Neuronal stem cell (in vitro differentiated cells): Measurements from ENCODE around the gene CMSS1.

Experiments used
- DNase-seq: peaks from one replicate; pipeline ENCODE4 v3.0.0-alpha.2; 2013; ENCODE audit warnings: low spot score
- H2AFZ ChIP-seq: one replicate; pipeline ENCODE4 v1.6.1; 2013; ENCODE audit warnings: mild to moderate bottlenecking, low read length, inconsistent platforms
- H2AK5ac ChIP-seq: 2 replicates; pipeline ENCODE4 v1.6.1; 2013; ENCODE audit warnings: low read depth, mild to moderate bottlenecking, inconsistent platforms, low read length, moderate library complexity, mixed read lengths
- H2BK120ac ChIP-seq: 2 replicates; pipeline ENCODE4 v1.6.1; 2013; ENCODE audit warnings: low read depth, mild to moderate bottlenecking, inconsistent platforms, low read length, moderate library complexity, mixed read lengths
- H2BK12ac ChIP-seq: one replicate; pipeline ENCODE4 v1.6.1; 2013; ENCODE audit warnings: low read length, inconsistent platforms
- H2BK15ac ChIP-seq: 2 replicates; pipeline ENCODE4 v1.6.1; 2013; ENCODE audit warnings: mild to moderate bottlenecking, low read length, inconsistent platforms, mixed read lengths
- H2BK5ac ChIP-seq: one replicate; pipeline ENCODE4 v1.6.1; 2013; ENCODE audit warnings: inconsistent platforms, mild to moderate bottlenecking, low read length, moderate library complexity
- H3K14ac ChIP-seq: one replicate; pipeline ENCODE4 v1.6.1; 2013; ENCODE audit warnings: low read length, inconsistent platforms
- H3K18ac ChIP-seq: 2 replicates; pipeline ENCODE4 v1.6.1; 2013; ENCODE audit warnings: low read length, inconsistent platforms
- H3K23ac ChIP-seq: 2 replicates; pipeline ENCODE4 v1.6.1; 2013; ENCODE audit warnings: low read depth, mild to moderate bottlenecking, mixed read lengths, low read length, inconsistent platforms; ENCODE audit not compliant: poor library complexity
- H3K27ac ChIP-seq: replicated peaks from 3 replicates; pipeline ENCODE4 v1.5.1; 2013; ENCODE audit warnings: low read length, inconsistent platforms
- H3K27me3 ChIP-seq, 3 experiments: 2 replicates each; pipeline ENCODE4 v1.6.1; 2013; ENCODE audit warnings: low read length in 3 of 3, mild to moderate bottlenecking in 2 of 3, inconsistent platforms in 1 of 3, low read depth in 1 of 3, mixed read lengths in 1 of 3, moderate library complexity in 1 of 3; ENCODE audit not compliant: control insufficient read depth in 3 of 3, insufficient read depth in 3 of 3
- H3K36me3 ChIP-seq, 2 donors: replicated peaks in 1 of 2; 2 replicates each; pipeline ENCODE4 v1.6.1; 2013; ENCODE audit warnings: low read length in 2 of 2; ENCODE audit not compliant: control insufficient read depth in 2 of 2, insufficient read depth in 2 of 2
- H3K4ac ChIP-seq: 2 replicates; pipeline ENCODE4 v1.6.1; 2013; ENCODE audit warnings: inconsistent platforms, mild to moderate bottlenecking, low read length, moderate library complexity
- H3K4me1 ChIP-seq, 2 donors: 1 replicate in 1 of 2; 2 replicates in 1 of 2; pipeline ENCODE4 v1.6.1; 2013; ENCODE audit warnings: low read length in 2 of 2, low read depth in 1 of 2; ENCODE audit not compliant: control insufficient read depth in 2 of 2, insufficient read depth in 1 of 2
- H3K4me2 ChIP-seq: one replicate; pipeline ENCODE4 v1.6.1; 2013; ENCODE audit warnings: mild to moderate bottlenecking, low read length, inconsistent platforms; ENCODE audit not compliant: insufficient read depth, poor library complexity, severe bottlenecking
- H3K4me3 ChIP-seq, 2 donors: 2 replicates each; pipeline ENCODE4 v1.5.1; 2013; ENCODE audit warnings: low read length in 2 of 2, mild to moderate bottlenecking in 2 of 2, inconsistent platforms in 1 of 2, moderate library complexity in 1 of 2
- H3K79me1 ChIP-seq: one replicate; pipeline ENCODE4 v1.6.1; 2013; ENCODE audit warnings: low read depth, mild to moderate bottlenecking, inconsistent platforms, low read length, moderate library complexity
- H3K9ac ChIP-seq: one replicate; pipeline ENCODE4 v1.6.1; 2013; ENCODE audit warnings: mild to moderate bottlenecking, low read depth, low read length, inconsistent platforms; ENCODE audit not compliant: poor library complexity
- H3K9me3 ChIP-seq, 2 donors: replicated peaks in 1 of 2; 2 replicates each; pipeline versions ENCODE3 to v1.6.1; 2013; ENCODE audit warnings: low read length in 2 of 2, mild to moderate bottlenecking in 2 of 2, inconsistent platforms in 1 of 2, low read depth in 1 of 2, mixed read lengths in 1 of 2, moderate library complexity in 1 of 2; ENCODE audit not compliant: control insufficient read depth in 2 of 2, insufficient read depth in 1 of 2
- H4K8ac ChIP-seq: one replicate; pipeline ENCODE4 v1.6.1; 2013; ENCODE audit warnings: low read depth, mild to moderate bottlenecking, inconsistent platforms, low read length, moderate library complexity
- H4K91ac ChIP-seq: one replicate; pipeline ENCODE4 v1.6.1; 2013; ENCODE audit warnings: low read length, low read depth, mild to moderate bottlenecking, inconsistent platforms; ENCODE audit not compliant: poor library complexity
- WGBS, 2 donors: extraction: QIAGEN DNeasy Blood & Tissue Kit; methylation state at CpG; one replicate each; pipeline ENCODE4 v1.1.7; 2013; ENCODE audit warnings: missing lambda C conversion rate in 2 of 2, mixed read lengths in 1 of 2; ENCODE audit not compliant: insufficient read length in 2 of 2, insufficient replicate concordance in 1 of 2; ENCODE audit errors: extremely low coverage in 2 of 2; 5-methylcytosine and 5-hydroxymethylcytosine counted together

Gene CMSS1

DNA sequence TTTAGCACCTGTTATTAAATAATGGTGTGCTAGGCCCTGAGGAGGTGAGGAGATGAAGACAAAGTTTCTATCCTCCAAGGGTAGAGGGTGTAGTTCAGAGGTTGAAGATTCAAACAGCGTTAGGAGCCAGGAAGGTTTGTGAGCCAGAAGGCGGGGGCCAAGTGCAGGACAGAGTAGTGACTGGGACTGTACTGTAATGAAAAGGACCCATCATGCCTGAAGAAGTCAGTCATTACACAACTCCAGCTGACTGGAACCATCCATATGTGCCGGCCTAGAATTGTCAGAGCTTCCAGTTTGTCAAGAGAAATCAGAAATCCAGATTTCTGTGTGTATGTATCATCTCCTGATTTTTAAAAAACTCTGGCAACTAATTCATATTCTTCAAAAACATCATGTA lies 241.8 kb downstream of the CMSS1 start:
- H2BK120ac ChIP-seq: no peak overlapping the region
- H3K36me3 ChIP-seq: no peaks in the 10 kb centered on the region
- no peak overlapping the region for H2AK5ac ChIP-seq
- no peak overlapping the region for H3K4me2 ChIP-seq
- no peak overlapping the region for H3K14ac ChIP-seq
- H3K4ac ChIP-seq: no peak overlapping the region
- no peak overlapping the region for H2BK12ac ChIP-seq
- no peak overlapping the region for H3K18ac ChIP-seq
- no peak overlapping the region for H4K91ac ChIP-seq
- no peak overlapping the region for H2AFZ ChIP-seq
- H2BK15ac ChIP-seq: no peak overlapping the region
- H3K9me3 ChIP-seq: peaks cover 0 to 5% of the 10 kb centered on the region in 2 donors
- no peak for DNase-seq
- no peaks in the 10 kb centered on the region for H3K27me3 ChIP-seq
- no peak overlapping the region for H3K4me3 ChIP-seq
- no peak overlapping the region for H4K8ac ChIP-seq
- WGBS, 2 donors: no CpG with 5 or more reads among the region's 3 CpGs
- no peak overlapping the region for H3K23ac ChIP-seq
- no peak overlapping the region for H3K9ac ChIP-seq
- H3K79me1 ChIP-seq: no peaks in the 10 kb centered on the region
- H3K4me1 ChIP-seq: peaks cover 0 to 1% of the 10 kb centered on the region in 2 donors
- no peak overlapping the region for H2BK5ac ChIP-seq
- H3K27ac ChIP-seq: no peak overlapping the region

DNA sequence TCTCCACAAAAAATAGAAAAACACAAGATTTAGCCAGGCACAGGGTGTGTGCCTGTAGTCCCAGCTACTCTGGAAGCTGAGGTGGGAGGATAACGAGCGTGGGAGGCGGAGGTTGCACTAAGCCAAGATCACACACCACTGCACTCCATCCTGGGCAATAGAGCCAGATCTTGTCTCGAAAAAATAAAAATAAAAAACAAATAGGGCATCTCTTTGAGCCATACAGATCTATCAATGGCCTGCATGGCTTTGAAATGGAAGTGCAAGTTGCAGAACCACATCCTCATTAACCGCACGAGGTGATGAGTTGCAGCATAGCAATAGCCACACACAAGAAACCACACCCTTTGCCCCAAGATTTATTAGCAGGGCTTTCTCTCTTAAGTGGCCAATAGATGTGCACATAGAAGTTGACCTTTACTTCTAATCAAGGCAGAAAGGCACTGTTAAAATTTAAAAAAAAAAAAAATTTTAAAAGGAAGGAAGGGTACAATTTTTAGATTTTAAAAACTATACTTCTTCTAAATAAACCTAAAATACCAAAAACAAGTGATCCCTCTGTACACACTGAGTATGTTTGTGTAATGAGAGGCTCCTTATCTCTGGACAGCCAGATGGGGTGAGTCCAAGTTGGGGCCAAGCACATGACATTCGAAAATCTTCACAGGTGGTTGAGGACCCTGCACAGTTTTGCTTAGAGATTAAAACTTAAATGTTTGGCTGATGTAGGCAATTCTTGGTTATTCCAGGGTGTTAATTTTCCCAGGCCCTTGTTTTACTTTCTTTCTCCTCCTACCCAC lies 243.2 kb downstream of the CMSS1 start:
- no peak overlapping the region for H4K8ac ChIP-seq
- no peak overlapping the region for H3K23ac ChIP-seq
- H2AK5ac ChIP-seq: no peak overlapping the region
- H2BK5ac ChIP-seq: no peak overlapping the region
- no peak overlapping the region for H3K14ac ChIP-seq
- no peak overlapping the region for H2BK15ac ChIP-seq
- H3K18ac ChIP-seq: no peak overlapping the region
- no peak overlapping the region for H2BK12ac ChIP-seq
- H4K91ac ChIP-seq: no peak overlapping the region
- H3K9ac ChIP-seq: no peak overlapping the region
- WGBS, 2 donors: no CpG with 5 or more reads among the region's 7 CpGs
- H3K4me3 ChIP-seq: no peak overlapping the region
- no peak overlapping the region for H3K4ac ChIP-seq
- no peak overlapping the region for H2BK120ac ChIP-seq
- no peak overlapping the region for H3K27ac ChIP-seq
- no peaks in the 10 kb centered on the region for H3K27me3 ChIP-seq
- H2AFZ ChIP-seq: no peak overlapping the region
- H3K9me3 ChIP-seq: peaks cover 0 to 3% of the 10 kb centered on the region in 2 donors
- DNase-seq: no peak
- H3K79me1 ChIP-seq: no peaks in the 10 kb centered on the region
- H3K36me3 ChIP-seq: no peaks in the 10 kb centered on the region
- no peaks in the 10 kb centered on the region for H3K4me1 ChIP-seq
- H3K4me2 ChIP-seq: no peak overlapping the region

DNA sequence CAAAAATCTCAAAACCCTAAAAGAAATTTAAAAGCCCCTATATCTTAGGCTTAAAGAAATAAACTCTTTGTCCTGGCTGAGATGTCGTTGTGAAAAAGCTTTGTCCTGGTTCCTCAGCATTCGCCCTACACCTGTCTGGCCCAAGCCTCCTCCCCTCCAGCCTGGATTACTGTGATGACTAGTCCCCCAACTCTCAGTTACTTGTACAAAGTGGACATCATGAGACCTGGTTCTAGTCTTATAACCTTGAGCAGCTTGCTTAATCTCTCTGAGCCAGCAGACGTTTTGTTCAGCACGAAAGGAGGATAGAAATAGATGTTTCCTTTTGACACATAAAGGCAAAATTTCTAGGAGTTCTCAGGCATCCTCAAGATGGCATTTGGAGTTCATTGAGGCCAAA lies 245.0 kb downstream of the CMSS1 start:
- WGBS, 2 donors: no CpG with 5 or more reads among the region's 4 CpGs
- Histone ChIP-seq H3K36me3 (no peaks in the 10 kb centered on the region), H3K27ac (no peak overlapping the region), H3K79me1 (no peaks in the 10 kb centered on the region), H4K8ac (no peak overlapping the region), H3K9me3 (no peaks in the 10 kb centered on the region), H2BK5ac (no peak overlapping the region), H2AFZ (no peak overlapping the region), H3K4ac (no peak overlapping the region), H4K91ac (no peak overlapping the region), H3K18ac (no peak overlapping the region), H2BK12ac (no peak overlapping the region), H3K23ac (no peak overlapping the region), H3K9ac (no peak overlapping the region), H2BK15ac (no peak overlapping the region), H3K4me3 (no peak overlapping the region), H2BK120ac (no peak overlapping the region), H3K14ac (no peak overlapping the region), H2AK5ac (no peak overlapping the region), H3K27me3 (no peaks in the 10 kb centered on the region), H3K4me2 (no peak overlapping the region), H3K4me1 (no peaks in the 10 kb centered on the region)
- no peak for DNase-seq

DNA sequence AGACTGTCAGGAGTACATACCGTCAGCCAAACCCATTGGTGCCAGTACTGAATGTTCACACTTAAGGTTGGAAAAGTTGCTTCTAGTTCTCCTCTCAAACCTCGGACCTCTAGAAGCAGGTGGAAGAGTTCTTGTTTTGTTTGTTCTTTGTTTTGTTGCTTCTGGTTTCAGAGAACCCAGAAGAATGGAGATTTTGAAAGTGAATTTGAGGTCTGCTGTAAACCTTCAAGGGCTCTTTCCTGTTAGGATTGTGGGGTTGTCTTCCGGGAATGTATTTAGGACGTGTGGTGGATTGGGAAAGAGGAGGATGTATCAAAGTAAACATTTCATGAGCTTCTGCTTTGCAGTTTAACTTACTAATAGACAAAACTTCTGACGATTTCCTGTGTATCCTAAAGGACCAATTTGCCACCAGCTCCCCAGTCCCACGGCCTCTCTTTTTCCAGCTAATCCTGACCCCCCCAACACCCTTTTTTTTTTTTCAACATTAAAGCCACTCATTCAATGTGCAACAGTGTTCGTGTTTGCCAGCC lies 246.3 kb downstream of the CMSS1 start:
- no peak overlapping the region for H3K4ac ChIP-seq
- H3K14ac ChIP-seq: no peak overlapping the region
- H3K27ac ChIP-seq: no peak overlapping the region
- H4K91ac ChIP-seq: no peak overlapping the region
- H3K23ac ChIP-seq: no peak overlapping the region
- H2AK5ac ChIP-seq: no peak overlapping the region
- H3K27me3 ChIP-seq: no peaks in the 10 kb centered on the region
- no CpG with 5 or more reads among the region's 7 CpGs for WGBS, 2 donors
- no peak overlapping the region for H3K4me2 ChIP-seq
- H2AFZ ChIP-seq: no peak overlapping the region
- no peak for DNase-seq
- H3K9me3 ChIP-seq: peaks cover 0 to 3% of the 10 kb centered on the region in 2 donors
- H2BK5ac ChIP-seq: no peak overlapping the region
- no peaks in the 10 kb centered on the region for H3K4me1 ChIP-seq
- no peak overlapping the region for H2BK15ac ChIP-seq
- H3K9ac ChIP-seq: no peak overlapping the region
- no peak overlapping the region for H3K18ac ChIP-seq
- no peak overlapping the region for H4K8ac ChIP-seq
- H2BK120ac ChIP-seq: no peak overlapping the region
- no peak overlapping the region for H3K4me3 ChIP-seq
- H2BK12ac ChIP-seq: no peak overlapping the region
- no peaks in the 10 kb centered on the region for H3K79me1 ChIP-seq
- no peaks in the 10 kb centered on the region for H3K36me3 ChIP-seq
